HCT116 (cell line): ENCODE results near the gene EPS15. TPM values are rescaled to one million over a fixed set of nuclear protein-coding genes. Genes with fewer than 3 reads are reported as not detected.

Source experiments
- ATAC-seq: fragments of 200-7000 bp; cut with Tn5 transposase; 2 replicates; pipeline ENCODE4 v1.9.1; 2020; ENCODE audit warnings: mild to moderate bottlenecking, moderate library complexity
- BruUV-seq: library from RNA; stranded (reverse); fragments of 400-500 nt; replicated peaks from 2 replicates; lab custom pipeline; 2021; lab: Mats Ljungman, UMichigan
- CTCF ChIA-PET: fragments of 300-600 bp; sonication (Branson Sonifier 250); formaldehyde crosslinking; loops from one replicate; lab custom pipeline; 2021; ENCODE audit warnings: antibody characterized with exemption; lab: Charles Lee
- POLR2A ChIA-PET: fragments of 300-600, 350-600 bp; sonication (Branson Sonifier 250); formaldehyde crosslinking; loops from one replicate; lab custom pipeline; 2021; ENCODE audit warnings: antibody characterized with exemption; lab: Charles Lee
- RAD21 ChIA-PET, 2 experiments: fragments of 300-600 bp; sonication (Branson Sonifier 250); formaldehyde crosslinking; loops; one replicate each; lab custom pipeline; 2023; ENCODE audit warnings: low total read pairs in 2 of 2; ENCODE audit not compliant: uncharacterized antibody in 2 of 2, unreplicated experiment in 2 of 2, low non-redundant PET in 1 of 2; lab: Charles Lee
- DNase-seq: peaks from one replicate; pipeline ENCODE4 v3.0.0-alpha.2; 2010; ENCODE audit warnings: low read depth, low spot score
- H2AFZ ChIP-seq: fragments of 200-600 bp; shearing (Covaris generic), sonication (generic); 2 replicates; pipeline ENCODE4 v1.6.1; 2017; ENCODE audit warnings: low read depth, mixed run types, mixed read lengths, antibody characterized with exemption, low read length; ENCODE audit not compliant: poor library complexity, severe bottlenecking
- H3K27ac ChIP-seq: 2 replicates; pipeline ENCODE4 v1.5.1; 2012; ENCODE audit warnings: low read depth, low read length
- H3K27me3 ChIP-seq: fragments of 200-600 bp; sonication (generic); 2 replicates; pipeline ENCODE4 v1.6.1; 2016; ENCODE audit warnings: mixed run types, low read length, mixed read lengths; ENCODE audit not compliant: insufficient read depth
- H3K36me3 ChIP-seq, 2 experiments: fragments of 200-500 bp in 1 of 2; fragments of 200-600 bp in 1 of 2; sonication (Bioruptor generic) in 1 of 2; sonication (generic) in 1 of 2; 2 replicates each; pipeline versions ENCODE4 v1.5.1 to v1.6.1; 2014 to 2016; ENCODE audit warnings: low read length in 2 of 2, inconsistent platforms in 1 of 2, mixed read lengths in 1 of 2, mixed run types in 1 of 2; ENCODE audit not compliant: insufficient read depth in 2 of 2, control insufficient read depth in 1 of 2
- H3K4me1 ChIP-seq, 2 experiments: fragments of 200-600 bp in 1 of 2; sonication (generic) in 1 of 2; 2 replicates each; pipeline versions ENCODE4 v1.5.1 to v1.6.1; 2012 to 2017; ENCODE audit warnings: low read length in 2 of 2, inconsistent platforms in 1 of 2, mild to moderate bottlenecking in 1 of 2, mixed read lengths in 1 of 2, mixed run types in 1 of 2, moderate library complexity in 1 of 2; ENCODE audit not compliant: insufficient read depth in 2 of 2, control insufficient read depth in 1 of 2
- H3K4me2 ChIP-seq: fragments of 200-600 bp; sonication (generic); 2 replicates; pipeline ENCODE4 v1.6.1; 2017; ENCODE audit warnings: mixed run types, low read length, mixed read lengths
- H3K4me3 ChIP-seq, 2 experiments: fragments of 200-600 bp in 1 of 2; sonication (generic) in 1 of 2; replicated peaks in 1 of 2; 2 replicates each; pipeline ENCODE4 v1.5.1; 2011 to 2016; ENCODE audit warnings: low read length in 2 of 2, control low read depth in 1 of 2, low read depth in 1 of 2, mild to moderate bottlenecking in 1 of 2, mixed read lengths in 1 of 2, mixed run types in 1 of 2
- H3K79me2 ChIP-seq: fragments of 200-600 bp; sonication (generic); 2 replicates; pipeline ENCODE4 v1.6.1; 2017; ENCODE audit warnings: mild to moderate bottlenecking, mixed run types, low read length, moderate library complexity, mixed read lengths; ENCODE audit not compliant: insufficient read depth
- H3K9ac ChIP-seq: fragments of 200-600 bp; sonication (generic); 2 replicates; pipeline ENCODE4 v1.6.1; 2016; ENCODE audit warnings: low read length, mixed read lengths
- H3K9me2 ChIP-seq: fragments of 200-600 bp; sonication (generic), shearing (Covaris generic); 2 replicates; pipeline ENCODE4 v1.6.1; 2017; ENCODE audit warnings: mixed run types, mild to moderate bottlenecking, moderate library complexity; ENCODE audit not compliant: insufficient read depth
- H3K9me3 ChIP-seq, 2 experiments: fragments of 200-500 bp in 1 of 2; fragments of 200-600 bp in 1 of 2; sonication (Bioruptor generic) in 1 of 2; sonication (generic) in 1 of 2; 2 replicates each; pipeline ENCODE4 v1.6.1; 2014 to 2017; ENCODE audit warnings: low read length in 2 of 2, mixed read lengths in 2 of 2, inconsistent platforms in 1 of 2, low read depth in 1 of 2, mild to moderate bottlenecking in 1 of 2, mixed run types in 1 of 2, moderate library complexity in 1 of 2; ENCODE audit not compliant: control insufficient read depth in 1 of 2, insufficient read depth in 1 of 2
- H4K20me1 ChIP-seq: fragments of 200-600 bp; sonication (generic), shearing (Covaris generic); 2 replicates; pipeline ENCODE4 v1.6.1; 2017; ENCODE audit warnings: mixed run types, mild to moderate bottlenecking, moderate library complexity; ENCODE audit not compliant: insufficient read depth
- CBX3 ChIP-seq: IDR thresholded peaks from 2 replicates; pipeline ENCODE4 v1.6.1; 2012; ENCODE audit warnings: low read depth
- CTCF ChIP-seq, 3 experiments: fragments of 200-600 bp in 1 of 3; sonication (generic) in 1 of 3; IDR thresholded peaks in 2 of 3; conservative IDR thresholded peaks in 1 of 3; 2 replicates each; pipeline ENCODE4 v1.5.1; 2012 to 2017; ENCODE audit warnings: low read depth in 2 of 3, low read length in 2 of 3, antibody characterized with exemption in 1 of 3, borderline replicate concordance in 1 of 3, control low read depth in 1 of 3, mild to moderate bottlenecking in 1 of 3, mixed read lengths in 1 of 3, mixed run types in 1 of 3, moderate library complexity in 1 of 3; ENCODE audit not compliant: insufficient read depth in 1 of 3
- EZH2phosphoT487 ChIP-seq: fragments of 200-600 bp; IDR thresholded peaks from 2 replicates; pipeline ENCODE4 v1.6.1; 2018; ENCODE audit warnings: antibody characterized with exemption, borderline replicate concordance
- FOSL1 ChIP-seq: IDR thresholded peaks from 2 replicates; pipeline ENCODE4 v1.6.1; 2012; ENCODE audit warnings: low read depth
- POLR2A ChIP-seq: IDR thresholded peaks from 2 replicates; pipeline ENCODE4 v1.7.0; 2011; ENCODE audit warnings: borderline replicate concordance; ENCODE audit not compliant: insufficient read depth, insufficient read length; ENCODE audit errors: extremely low read depth
- RAD21 ChIP-seq: IDR thresholded peaks from 2 replicates; pipeline ENCODE4 v1.6.1; 2012; ENCODE audit warnings: low read depth, mild to moderate bottlenecking
- SIN3A ChIP-seq: IDR thresholded peaks from 2 replicates; pipeline ENCODE4 v1.6.1; 2012; ENCODE audit warnings: low read depth
- intact Hi-C: fragments of 100-400 bp; cut with micrococcal nuclease; formaldehyde crosslinking; loops from 2 replicates; pipeline ENCODE4 v1.10.0; 2022
- total RNA-seq: library from RNA; stranded (reverse); gene quantifications from one replicate; pipeline ENCODE4 v1.2.1, GENCODE V29; 2021; ENCODE audit not compliant: unreplicated experiment
- TF ChIP-seq, protein P1 (sequence below): IDR thresholded peaks from 2 replicates; pipeline ENCODE4 v1.6.1; 2012

EPS15 gene
- total RNA-seq, 1 experiment from 2014 or later = 41.2 TPM

- Histone ChIP-seq H4K20me1 (no peaks in the 10 kb centered on the region), H3K27me3 (no peaks in the 10 kb centered on the region), H3K4me1 (peaks cover 0 to 3% of the 10 kb centered on the region in 2 experiments; a peak in 1 of 4 replicates), H3K4me3 (no peak overlapping the region), H3K9me3 (no peaks in the 10 kb centered on the region), H2AFZ (no peak overlapping the region), H3K36me3 (no peaks in the 10 kb centered on the region), H3K79me2 (peaks cover 54% of the 10 kb centered on the region), H3K4me2 (no peak overlapping the region), H3K27ac (no peak overlapping the region), H3K9me2 (no peaks in the 10 kb centered on the region), H3K9ac (no peak overlapping the region)
- no peak for ATAC-seq
- ChIA-PET POLR2A (no interaction called here), RAD21 (no interaction called here), CTCF (interaction anchor here (1.4 kb wide), 1 partner anchor 46 kb away, joined by 4 read pairs; no protein-coding TSS in a partner anchor)
- intact Hi-C loops = no loop called here
- no peak for DNase-seq
- no TSS peak for BruUV-seq
- TF ChIP-seq FOSL1 (no peak), RAD21 (no peak), POLR2A (no peak), SIN3A (no peak), CBX3 (no peak), EZH2phosphoT487 (no peak), CTCF (IDR thresholded peaks at IDR 0.05 in 2 of 3, conservative IDR thresholded peaks at IDR 0.05 in 1 of 3; ENCODE audit: borderline replicate concordance in 1 of 3, insufficient read depth in 1 of 3, low read depth in 2 of 3, low read length in 2 of 3) (no peak)
- TF ChIP-seq, protein P1, sequence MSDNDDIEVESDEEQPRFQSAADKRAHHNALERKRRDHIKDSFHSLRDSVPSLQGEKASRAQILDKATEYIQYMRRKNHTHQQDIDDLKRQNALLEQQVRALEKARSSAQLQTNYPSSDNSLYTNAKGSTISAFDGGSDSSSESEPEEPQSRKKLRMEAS = no peak
Observed at GRCh38 chr1:51489472-51489871, 29.6 kb downstream of the EPS15 start.
